WTC11 (cell line): ENCODE results near the gene SLC35D1. TPM values are rescaled to one million over a fixed set of nuclear protein-coding genes. Genes with fewer than 3 reads are reported as not detected.

ENCODE experiments used
- ATAC-seq: fragments of 200-7000 bp; cut with Tn5 transposase; 2 replicates; pipeline ENCODE4 v1.10.0; 2021; ENCODE audit warnings: mild to moderate bottlenecking, moderate library complexity
- CTCF ChIA-PET: fragments of 300-600 bp; sonication (Branson Sonifier 250); formaldehyde crosslinking; loops from one replicate; lab custom pipeline; 2021; ENCODE audit warnings: antibody characterized with exemption; lab: Charles Lee
- POLR2A ChIA-PET: fragments of 350-600 bp; sonication (Branson Sonifier 250); formaldehyde crosslinking; loops from one replicate; lab custom pipeline; 2021; ENCODE audit warnings: antibody characterized with exemption; lab: Charles Lee
- DNase-seq: peaks from one replicate; pipeline ENCODE4 v3.0.0; 2021; ENCODE audit warnings: low spot score
- H3K27ac Mint-ChIP-seq: 2 replicates; pipeline ENCODE4 v1.8.0; 2021; ENCODE audit warnings: mixed read lengths
- H3K27me3 Mint-ChIP-seq: 2 replicates; pipeline ENCODE4 v1.8.0; 2021; ENCODE audit warnings: low read depth, mild to moderate bottlenecking, moderate library complexity, mixed read lengths
- H3K36me3 Mint-ChIP-seq: 2 replicates; pipeline ENCODE4 v1.8.0; 2021; ENCODE audit warnings: mixed read lengths
- H3K4me1 Mint-ChIP-seq: 2 replicates; pipeline ENCODE4 v1.8.0; 2022; ENCODE audit warnings: mixed read lengths
- H3K4me3 Mint-ChIP-seq: 2 replicates; pipeline ENCODE4 v1.8.0; 2021; ENCODE audit warnings: mild to moderate bottlenecking, moderate library complexity, mixed read lengths
- H3K9me3 Mint-ChIP-seq: 2 replicates; pipeline ENCODE4 v1.8.0; 2021; ENCODE audit warnings: mixed read lengths
- AR ChIP-seq: fragments of 250-450 bp; sonication (Bioruptor Pico); IDR thresholded peaks from 2 replicates; pipeline ENCODE4 v1.9.0; 2021; ENCODE audit warnings: mild to moderate bottlenecking
- ATF3 ChIP-seq: sonication (generic); formaldehyde crosslinking; conservative IDR thresholded peaks from 2 replicates; pipeline ENCODE4 v1.8.1; 2022; ENCODE audit warnings: mild to moderate bottlenecking, missing genetic modification reagents
- ATF6 ChIP-seq: sonication (generic); formaldehyde crosslinking; IDR thresholded peaks from 2 replicates; pipeline ENCODE4 v1.8.1; 2023; ENCODE audit warnings: mild to moderate bottlenecking, missing genetic modification reagents
- CREM ChIP-seq: sonication (generic); formaldehyde crosslinking; IDR thresholded peaks from 2 replicates; pipeline ENCODE4 v1.8.1; 2022; ENCODE audit warnings: mild to moderate bottlenecking, missing genetic modification reagents, moderate library complexity
- FOXJ3 ChIP-seq: sonication (generic); formaldehyde crosslinking; IDR thresholded peaks from 2 replicates; pipeline ENCODE4 v1.9.0; 2021; ENCODE audit warnings: missing genetic modification reagents, mild to moderate bottlenecking, borderline replicate concordance
- FOXK1 ChIP-seq: sonication (generic); formaldehyde crosslinking; IDR thresholded peaks from 2 replicates; pipeline ENCODE4 v1.8.0; 2022; ENCODE audit warnings: mild to moderate bottlenecking, moderate library complexity, missing genetic modification reagents
- FOXP1 ChIP-seq: sonication (generic); formaldehyde crosslinking; IDR thresholded peaks from 2 replicates; pipeline ENCODE4 v1.8.0; 2022; ENCODE audit warnings: missing genetic modification reagents, mild to moderate bottlenecking, moderate library complexity, borderline replicate concordance
- GTF2I ChIP-seq: fragments of 250-450 bp; sonication (Bioruptor Pico); conservative IDR thresholded peaks from 2 replicates; pipeline ENCODE4 v1.4.0; 2021; ENCODE audit warnings: mild to moderate bottlenecking
- HMGA2 ChIP-seq: fragments of 250-450 bp; sonication (Bioruptor Pico); IDR thresholded peaks from 2 replicates; pipeline ENCODE4 v1.4.0; 2021; ENCODE audit warnings: mild to moderate bottlenecking, moderate library complexity
- HMGXB4 ChIP-seq: sonication (generic); formaldehyde crosslinking; IDR thresholded peaks from 2 replicates; pipeline ENCODE4 v1.8.1; 2023; ENCODE audit warnings: mild to moderate bottlenecking, moderate library complexity, missing genetic modification reagents
- IRF2 ChIP-seq: sonication (generic); formaldehyde crosslinking; IDR thresholded peaks from 2 replicates; pipeline ENCODE4 v1.8.0; 2022; ENCODE audit warnings: low read depth, missing genetic modification reagents, borderline replicate concordance
- JUN ChIP-seq: sonication (generic); formaldehyde crosslinking; IDR thresholded peaks from 2 replicates; pipeline ENCODE4 v1.8.0; 2023; ENCODE audit warnings: mild to moderate bottlenecking, missing genetic modification reagents
- MAX ChIP-seq: sonication (generic); formaldehyde crosslinking; IDR thresholded peaks from 2 replicates; pipeline ENCODE4 v1.8.0; 2022; ENCODE audit warnings: mild to moderate bottlenecking, missing genetic modification reagents
- MLX ChIP-seq: sonication (generic); formaldehyde crosslinking; IDR thresholded peaks from 2 replicates; pipeline ENCODE4 v1.8.1; 2023; ENCODE audit warnings: mild to moderate bottlenecking, missing genetic modification reagents, moderate library complexity
- NR2C2 ChIP-seq: sonication (generic); formaldehyde crosslinking; IDR thresholded peaks from 2 replicates; pipeline ENCODE4 v1.8.0; 2022; ENCODE audit warnings: mild to moderate bottlenecking, missing genetic modification reagents
- SMAD4 ChIP-seq: sonication (generic); formaldehyde crosslinking; IDR thresholded peaks from 2 replicates; pipeline ENCODE4 v1.8.0; 2022; ENCODE audit warnings: mild to moderate bottlenecking, missing genetic modification reagents
- TCF7 ChIP-seq: sonication (generic); formaldehyde crosslinking; IDR thresholded peaks from 2 replicates; pipeline ENCODE4 v1.8.0; 2022; ENCODE audit warnings: mild to moderate bottlenecking, low read depth, missing genetic modification reagents, moderate library complexity
- TEAD1 ChIP-seq: sonication (generic); formaldehyde crosslinking; IDR thresholded peaks from 2 replicates; pipeline ENCODE4 v1.8.0; 2022; ENCODE audit warnings: mild to moderate bottlenecking, missing genetic modification reagents
- ZBTB43 ChIP-seq: sonication (generic); formaldehyde crosslinking; IDR thresholded peaks from 2 replicates; pipeline ENCODE4 v1.8.1; 2023; ENCODE audit warnings: mild to moderate bottlenecking, missing genetic modification reagents
- ZNF317 ChIP-seq: sonication (generic); formaldehyde crosslinking; IDR thresholded peaks from 2 replicates; pipeline ENCODE4 v1.8.1; 2023; ENCODE audit warnings: low read depth, mild to moderate bottlenecking, moderate library complexity, missing genetic modification reagents, borderline replicate concordance
- ZNF416 ChIP-seq: fragments of 250-450 bp; sonication (Bioruptor Pico); IDR thresholded peaks from 2 replicates; pipeline ENCODE4 v1.9.0; 2021; ENCODE audit warnings: mild to moderate bottlenecking, inconsistent platforms
- ZNF532 ChIP-seq: fragments of 250-450 bp; sonication (Bioruptor Pico); IDR thresholded peaks from 2 replicates; pipeline ENCODE4 v1.9.0; 2021; ENCODE audit warnings: mild to moderate bottlenecking, borderline replicate concordance
- total RNA-seq: library from RNA; stranded (reverse); gene quantifications from 3 replicates; pipeline ENCODE4 v1.2.3, GENCODE V29; 2021

The SLC35D1 gene
- total RNA-seq, 1 experiment from 2014 or later: 2.4 TPM

GRCh38 chr1:67103548-67103947 is 49.6 kb upstream of the SLC35D1 start:
- H3K36me3 Mint-ChIP-seq: no peaks in the 10 kb centered on the region
- CTCF ChIA-PET: no interaction called here
- H3K4me3 Mint-ChIP-seq: no peak overlapping the region
- H3K9me3 Mint-ChIP-seq: no peaks in the 10 kb centered on the region
- TF ChIP-seq MLX: no peak
- no peak for TF ChIP-seq CREM (CRISPR knock-in tag)
- TF ChIP-seq HMGA2 (CRISPR knock-in tag): no peak
- TF ChIP-seq TEAD1: no peak
- no peak for TF ChIP-seq AR (CRISPR knock-in tag)
- TF ChIP-seq ZNF317 (CRISPR knock-in tag): no peak
- TF ChIP-seq HMGXB4: no peak
- TF ChIP-seq MAX (CRISPR knock-in tag): no peak
- no peak for TF ChIP-seq NR2C2 (CRISPR knock-in tag)
- TF ChIP-seq ZBTB43 (CRISPR knock-in tag): no peak
- no peak for TF ChIP-seq ATF3 (CRISPR knock-in tag)
- TF ChIP-seq IRF2 (CRISPR knock-in tag): no peak
- POLR2A ChIA-PET: no interaction called here
- DNase-seq (no peak), ATAC-seq (no peak)
- H3K27ac Mint-ChIP-seq: no peak overlapping the region
- H3K27me3 Mint-ChIP-seq: no peaks in the 10 kb centered on the region; the same call in 1 of the 2 replicates
- no peaks in the 10 kb centered on the region for H3K4me1 Mint-ChIP-seq

- Mint-ChIP-seq H3K36me3 (no peaks in the 10 kb centered on the region), H3K9me3 (no peaks in the 10 kb centered on the region), H3K27me3 (no peaks in the 10 kb centered on the region; the same call in 1 of the 2 replicates), H3K27ac (no peak overlapping the region), H3K4me3 (no peak overlapping the region), H3K4me1 (peaks cover 15% of the 10 kb centered on the region)
- ATAC-seq (no peak), DNase-seq (no peak)
- ChIA-PET POLR2A (no interaction called here), CTCF (no interaction called here)
- no peak for TF ChIP-seq FOXK1
- no peak for TF ChIP-seq ZNF416 (CRISPR knock-in tag)
- TF ChIP-seq SMAD4: no peak
- TF ChIP-seq IRF2 (CRISPR knock-in tag): no peak
- no peak for TF ChIP-seq ZNF532 (CRISPR knock-in tag)
- TF ChIP-seq JUN (CRISPR knock-in tag): no peak
- TF ChIP-seq TCF7 (CRISPR knock-in tag): no peak
- no peak for TF ChIP-seq ATF6 (CRISPR knock-in tag)
- TF ChIP-seq MAX (CRISPR knock-in tag): no peak
- no peak for TF ChIP-seq GTF2I (CRISPR knock-in tag)
- no peak for TF ChIP-seq FOXJ3
- no peak for TF ChIP-seq FOXP1
Observed at GRCh38 chr1:67100833-67101232, 46.9 kb upstream of the SLC35D1 start.
